Retinal pigment epithelial cell (primary cell): ENCODE measurements around the gene PFN4.

Source experiments
- DNase-seq: peaks from one replicate; pipeline ENCODE4 v3.0.0-alpha.2; 2010; ENCODE audit warnings: low read depth
- H3K4me3 ChIP-seq: 2 replicates; pipeline ENCODE4 v1.5.1; 2011; ENCODE audit warnings: mild to moderate bottlenecking, low read length, control low read depth, moderate library complexity
- CTCF ChIP-seq: conservative IDR thresholded peaks from 2 replicates; pipeline ENCODE4 v1.5.1; 2011; ENCODE audit warnings: low read depth, low read length, control low read depth, inconsistent platforms

The PFN4 gene

GRCh38 chr2:24065341-24065740 lies 57.8 kb downstream of the PFN4 start:
- DNase-seq, result no peak
- TF ChIP-seq CTCF, result no peak
- no peak overlapping the region for H3K4me3 ChIP-seq
